HepG2 (cell line): Measurements from ENCODE around the gene FBLIM1. TPM values are rescaled to one million over a fixed set of nuclear protein-coding genes. Genes with fewer than 3 reads are reported as not detected.

Experiments
- ATAC-seq: fragments of 200-7000 bp; cut with Tn5 transposase; 3 replicates; pipeline ENCODE4 v1.9.1; 2020; ENCODE audit warnings: mild to moderate bottlenecking, moderate library complexity
- BruUV-seq: library from RNA; stranded (reverse); fragments of 400-500 nt; replicated peaks from 2 replicates; lab custom pipeline; 2021; lab: Mats Ljungman, UMichigan
- CTCF ChIA-PET: fragments of 300-600 bp; formaldehyde crosslinking; extraction: SDS; loops from one replicate; lab custom pipeline; 2021; ENCODE audit warnings: low total read pairs, inconsistent platforms, low intra/inter-chr PET ratio; lab: Yijun Ruan, JAX
- POLR2A ChIA-PET: fragments of 350-600 bp; sonication (Branson Sonifier 250); formaldehyde crosslinking; loops from one replicate; lab custom pipeline; 2020; ENCODE audit warnings: antibody characterized with exemption, inconsistent platforms; lab: Yijun Ruan, JAX
- DNase-seq: peaks from one replicate; pipeline ENCODE4 v3.0.0-alpha.2; 2015; ENCODE audit warnings: low spot score
- FAIRE-seq: peaks from 3 replicates; lab custom pipeline; 2011; peaks lifted over from hg19 to GRCh38; lab: Jason Lieb, UNC
- H2AFZ ChIP-seq: one replicate; pipeline ENCODE4 v1.6.1; 2011; ENCODE audit warnings: low read length, inconsistent platforms
- H3K27ac ChIP-seq: fragments of 300-600 bp; 3 replicates; pipeline ENCODE4 v1.8.0; 2011; ENCODE audit warnings: mixed run types, mild to moderate bottlenecking, mixed read lengths, low read length, inconsistent platforms; ENCODE audit not compliant: insufficient read depth; ENCODE audit errors: extremely low read length
- H3K27me3 ChIP-seq, 2 experiments: fragments of 200-600 bp in 1 of 2; 2 replicates in 1 of 2; 3 replicates in 1 of 2; pipeline versions ENCODE4 v1.6.0 to v1.8.0; 2011; ENCODE audit warnings: low read length in 2 of 2, mild to moderate bottlenecking in 2 of 2, moderate library complexity in 2 of 2, inconsistent platforms in 1 of 2; ENCODE audit not compliant: insufficient read depth in 2 of 2, control insufficient read depth in 1 of 2
- H3K36me3 ChIP-seq, 2 experiments: fragments of 200-600 bp in 1 of 2; replicated peaks in 1 of 2; 2 replicates in 1 of 2; 3 replicates in 1 of 2; pipeline versions ENCODE4 v1.5.1 to v1.8.0; 2011; ENCODE audit warnings: low read length in 2 of 2, inconsistent platforms in 1 of 2; ENCODE audit not compliant: insufficient read depth in 2 of 2, control insufficient read depth in 1 of 2
- H3K4me1 ChIP-seq: 2 replicates; pipeline ENCODE4 v1.5.1; 2012; ENCODE audit warnings: low read length, inconsistent platforms; ENCODE audit not compliant: insufficient read depth
- H3K4me2 ChIP-seq: 2 replicates; pipeline ENCODE4 v1.6.0; 2011; ENCODE audit warnings: low read depth, low read length, inconsistent platforms
- H3K4me3 ChIP-seq, 3 experiments: fragments of 200-600 bp in 1 of 3; sonication (generic), shearing (Covaris generic) in 1 of 3; replicated peaks in 1 of 3; 2 replicates each; pipeline ENCODE4 v1.5.1; 2011 to 2016; ENCODE audit warnings: low read length in 3 of 3, inconsistent platforms in 2 of 3, low read depth in 2 of 3, mild to moderate bottlenecking in 2 of 3, control low read depth in 1 of 3, mixed read lengths in 1 of 3; ENCODE audit not compliant: insufficient read depth in 1 of 3
- H3K79me2 ChIP-seq: one replicate; pipeline ENCODE4 v1.6.1; 2011; ENCODE audit warnings: low read length, inconsistent platforms; ENCODE audit not compliant: insufficient read depth
- H3K9ac ChIP-seq: 2 replicates; pipeline ENCODE4 v1.6.0; 2011; ENCODE audit warnings: mild to moderate bottlenecking, low read depth, low read length, inconsistent platforms; ENCODE audit not compliant: insufficient read depth
- H3K9me3 ChIP-seq: 2 replicates; pipeline ENCODE4 v1.5.1; 2012; ENCODE audit warnings: mild to moderate bottlenecking, low read length
- H4K20me1 ChIP-seq: 2 replicates; pipeline ENCODE4 v1.6.0; 2011; ENCODE audit warnings: inconsistent platforms, mild to moderate bottlenecking, low read length, moderate library complexity; ENCODE audit not compliant: insufficient read depth
- ATF4 ChIP-seq, 2 experiments: fragments of 450-650 bp in 1 of 2; sonication (generic) in 1 of 2; formaldehyde crosslinking; IDR thresholded peaks; 2 replicates each; pipeline versions ENCODE4 v1.5.0 to v1.8.0; 2020 to 2022; ENCODE audit warnings: mild to moderate bottlenecking in 1 of 2, missing genetic modification reagents in 1 of 2
- CHD2 ChIP-seq: IDR thresholded peaks from 2 replicates; pipeline ENCODE4 v1.6.1; 2011; ENCODE audit warnings: low read depth, low read length, improper control_type of control experiment
- DBP ChIP-seq: sonication (generic); formaldehyde crosslinking; IDR thresholded peaks from 2 replicates; pipeline ENCODE4 v1.4.0; 2020; ENCODE audit warnings: missing genetic modification reagents; ENCODE audit errors: not compliant biosample characterization
- GATAD1 ChIP-seq: IDR thresholded peaks from 2 replicates; pipeline ENCODE4 v1.6.1; 2016; ENCODE audit warnings: missing genetic modification reagents, missing compliant biosample characterization
- GPBP1L1 ChIP-seq: sonication (generic); formaldehyde crosslinking; IDR thresholded peaks from 2 replicates; pipeline ENCODE4 v1.5.0; 2020; ENCODE audit warnings: mild to moderate bottlenecking, missing genetic modification reagents
- IKZF1 ChIP-seq: fragments of 450-650 bp; IDR thresholded peaks from 2 replicates; pipeline ENCODE4 v1.7.1; 2016
- KDM5B ChIP-seq: sonication (generic); formaldehyde crosslinking; IDR thresholded peaks from 2 replicates; pipeline ENCODE4 v1.4.0; 2020; ENCODE audit warnings: missing genetic modification reagents, mild to moderate bottlenecking, borderline replicate concordance
- PBX2 ChIP-seq: IDR thresholded peaks from 2 replicates; pipeline ENCODE4 v1.6.1; 2016; ENCODE audit warnings: control low read depth
- PCBP2 ChIP-seq: fragments of 200-400 bp; formaldehyde crosslinking; optimal IDR thresholded peaks from 2 replicates; pipeline ENCODE3; 2018; ENCODE audit warnings: low read length, low read depth; ENCODE audit not compliant: poor library complexity, severe bottlenecking
- PHF21A ChIP-seq: sonication (generic); formaldehyde crosslinking; IDR thresholded peaks from 2 replicates; pipeline ENCODE4 v1.5.0; 2020; ENCODE audit warnings: mild to moderate bottlenecking, missing genetic modification reagents
- POLR2G ChIP-seq: fragments of 200-400 bp; formaldehyde crosslinking; IDR thresholded peaks from 2 replicates; pipeline ENCODE4 v1.6.1; 2018; ENCODE audit warnings: mild to moderate bottlenecking, low read depth, low read length, moderate library complexity
- PRPF4 ChIP-seq: fragments of 200-400 bp; formaldehyde crosslinking; IDR thresholded peaks from 2 replicates; pipeline ENCODE4 v1.6.1; 2016; ENCODE audit warnings: low read length, low read depth; ENCODE audit not compliant: poor library complexity, severe bottlenecking
- TAF15 ChIP-seq: fragments of 200-400 bp; formaldehyde crosslinking; IDR thresholded peaks from one replicate; pipeline ENCODE4 v1.6.1; 2018; ENCODE audit warnings: mild to moderate bottlenecking, low read depth, low read length; ENCODE audit not compliant: poor library complexity, severe bottlenecking
- ZFP41 ChIP-seq: sonication (generic); formaldehyde crosslinking; IDR thresholded peaks from 2 replicates; pipeline ENCODE4 v1.4.0; 2020; ENCODE audit warnings: mild to moderate bottlenecking, missing genetic modification reagents, borderline replicate concordance
- ZMYM3 ChIP-seq: sonication (generic); formaldehyde crosslinking; IDR thresholded peaks from 2 replicates; pipeline ENCODE4 v1.5.1; 2020; ENCODE audit warnings: mild to moderate bottlenecking, missing genetic modification reagents
- ZNF687 ChIP-seq: sonication (generic); formaldehyde crosslinking; IDR thresholded peaks from 2 replicates; pipeline ENCODE4 v1.5.1; 2020; ENCODE audit warnings: mild to moderate bottlenecking, missing genetic modification reagents, moderate library complexity
- WGBS: methylation state at CpG from one replicate; pipeline ENCODE4 v1.1.6; 2017; ENCODE audit warnings: low lambda C conversion rate; 5-methylcytosine and 5-hydroxymethylcytosine counted together
- in situ Hi-C: cut with HindIII; loops from 2 replicates; pipeline ENCODE4 v1.10.0; 2017; ENCODE audit warnings: low pct_unique_long_range_greater_than_20kb; ENCODE audit not compliant: extremely low pct_ligation_motif_present
- intact Hi-C: fragments of 100-400 bp; cut with micrococcal nuclease; formaldehyde crosslinking; loops from one replicate; pipeline ENCODE4 v1.10.0; 2022; ENCODE audit not compliant: unreplicated experiment
- polyA plus RNA-seq, 8 experiments: library from polyadenylated mRNA; depleted of rRNA in 3 of 8; stranded (reverse) in 7 of 8; unstranded in 1 of 8; fragments of >200 nt; fragmentation: Illumina TruSeq in 4 of 8; extraction: Trizol in 4 of 8; gene quantifications; 2 replicates each; pipeline versions ENCODE4 v1.2.1 to v1.2.3, GENCODE V29; 2011 to 2016; ENCODE audit warnings: low read depth in 4 of 8, missing spikeins in 1 of 8, mixed read lengths in 1 of 8; ENCODE audit not compliant: insufficient read depth in 1 of 8
- total RNA-seq, 5 experiments: library from RNA; depleted of rRNA; stranded (reverse); fragments of >200 nt; fragmentation: Illumina TruSeq; extraction: Trizol; gene quantifications; 2 replicates each; pipeline ENCODE4 v1.2.3, GENCODE V29; 2016; ENCODE audit warnings: low read depth in 1 of 5

FBLIM1 gene
- total and polyA plus RNA-seq, 2 of the 13 experiments (the other 11 are each of a cell fraction or from before 2014, with no cell fraction given): 10.6 to 23.0 TPM

- H2AFZ ChIP-seq: no peak overlapping the region
- no peak for FAIRE-seq
- intact Hi-C loops: loop anchor here (5.0 kb wide), 1 partner anchor 138 kb away; no protein-coding TSS in a partner anchor
- peak overlapping the region in 2 of 3 experiments; percentile 17 to 53; a peak in 2 of 6 replicates for H3K4me3 ChIP-seq
- POLR2A ChIA-PET: interaction anchor here (1.1 kb wide), 1 partner anchor 116 kb away, joined by 3 read pairs; no protein-coding TSS in a partner anchor
- peak overlapping the region; percentile 73 for H3K4me2 ChIP-seq
- 33% methylated on average over 1 of the region's 17 CpGs for WGBS
- no peaks in the 10 kb centered on the region for H4K20me1 ChIP-seq
- peak; percentile 55 for ATAC-seq
- H3K9me3 ChIP-seq: no peaks in the 10 kb centered on the region
- CTCF ChIA-PET: no interaction called here
- H3K79me2 ChIP-seq: no peaks in the 10 kb centered on the region
- H3K36me3 ChIP-seq: peaks cover 4 to 6% of the 10 kb centered on the region in 2 experiments; a peak in 4 of 5 replicates
- H3K27ac ChIP-seq: no peak overlapping the region
- H3K4me1 ChIP-seq: peaks cover 54% of the 10 kb centered on the region
- peak overlapping the region; percentile 28; the same call in 1 of the 2 replicates for H3K9ac ChIP-seq
- H3K27me3 ChIP-seq: no peaks in the 10 kb centered on the region
- peak; percentile 43 for DNase-seq
- BruUV-seq: no TSS peak
- in situ Hi-C loops: no loop called here
- TF ChIP-seq PCBP2: no peak
- TF ChIP-seq ZNF687: peak; percentile 81
- TF ChIP-seq KDM5B (CRISPR knock-in tag): 0 out of 2 replicates have a peak, but pooled peaks have one; percentile 0
- TF ChIP-seq PRPF4: no peak
- no peak for TF ChIP-seq GPBP1L1
- no peak for TF ChIP-seq CHD2
- TF ChIP-seq PBX2 (CRISPR knock-in tag): no peak
- no peak for TF ChIP-seq PHF21A (CRISPR knock-in tag)
- no peak for TF ChIP-seq ATF4 (CRISPR knock-in tag; IDR thresholded peaks at IDR 0.05)
- no peak for TF ChIP-seq ZFP41
- no peak for TF ChIP-seq GATAD1
- TF ChIP-seq TAF15: no peak
- no peak for TF ChIP-seq IKZF1
- no peak for TF ChIP-seq ZMYM3
- TF ChIP-seq POLR2G: no peak
- TF ChIP-seq DBP: no peak
Measured at GRCh38 chr1:15734901-15735300, 23.7 kb upstream of the FBLIM1 start.
